Large intestine (tissue), 3 donors: Measurements from ENCODE around the gene KRT33A. TPM values are rescaled to one million over a fixed set of nuclear protein-coding genes. Genes with fewer than 3 reads are reported as not detected.

Experiments used
- DNase-seq, 2 donors: peaks; one replicate each; pipeline versions ENCODE4 v3.0.0 to v3.0.0-alpha.2; 2013
- H3K27ac ChIP-seq: one replicate; pipeline ENCODE4 v1.5.1; 2013; ENCODE audit warnings: low read length
- H3K27me3 ChIP-seq: 2 replicates; pipeline ENCODE4 v1.6.1; 2013; ENCODE audit warnings: low read length; ENCODE audit not compliant: control insufficient read depth, insufficient read depth
- H3K36me3 ChIP-seq: 2 replicates; pipeline ENCODE4 v1.6.1; 2013; ENCODE audit warnings: low read length; ENCODE audit not compliant: control insufficient read depth, insufficient read depth
- H3K4me1 ChIP-seq: one replicate; pipeline ENCODE4 v1.6.1; 2013; ENCODE audit warnings: low read length; ENCODE audit not compliant: control insufficient read depth, insufficient read depth
- H3K4me3 ChIP-seq: one replicate; pipeline ENCODE4 v1.5.1; 2013; ENCODE audit warnings: low read length
- H3K9me3 ChIP-seq: one replicate; pipeline ENCODE4 v1.6.1; 2013; ENCODE audit warnings: mild to moderate bottlenecking, low read depth, low read length, moderate library complexity; ENCODE audit not compliant: control insufficient read depth
- WGBS: methylation state at CpG from one replicate; pipeline ENCODE4 v1.1.5; 2013; ENCODE audit warnings: low lambda C conversion rate; ENCODE audit not compliant: insufficient coverage; 5-methylcytosine and 5-hydroxymethylcytosine counted together
- polyA plus RNA-seq: library from polyadenylated mRNA; unstranded; fragments of 120-200 nt; gene quantifications from one replicate; pipeline ENCODE4 v1.2.1, GENCODE V29; 2013

Gene KRT33A
- polyA plus RNA-seq, 1 donor: not detected

DNA sequence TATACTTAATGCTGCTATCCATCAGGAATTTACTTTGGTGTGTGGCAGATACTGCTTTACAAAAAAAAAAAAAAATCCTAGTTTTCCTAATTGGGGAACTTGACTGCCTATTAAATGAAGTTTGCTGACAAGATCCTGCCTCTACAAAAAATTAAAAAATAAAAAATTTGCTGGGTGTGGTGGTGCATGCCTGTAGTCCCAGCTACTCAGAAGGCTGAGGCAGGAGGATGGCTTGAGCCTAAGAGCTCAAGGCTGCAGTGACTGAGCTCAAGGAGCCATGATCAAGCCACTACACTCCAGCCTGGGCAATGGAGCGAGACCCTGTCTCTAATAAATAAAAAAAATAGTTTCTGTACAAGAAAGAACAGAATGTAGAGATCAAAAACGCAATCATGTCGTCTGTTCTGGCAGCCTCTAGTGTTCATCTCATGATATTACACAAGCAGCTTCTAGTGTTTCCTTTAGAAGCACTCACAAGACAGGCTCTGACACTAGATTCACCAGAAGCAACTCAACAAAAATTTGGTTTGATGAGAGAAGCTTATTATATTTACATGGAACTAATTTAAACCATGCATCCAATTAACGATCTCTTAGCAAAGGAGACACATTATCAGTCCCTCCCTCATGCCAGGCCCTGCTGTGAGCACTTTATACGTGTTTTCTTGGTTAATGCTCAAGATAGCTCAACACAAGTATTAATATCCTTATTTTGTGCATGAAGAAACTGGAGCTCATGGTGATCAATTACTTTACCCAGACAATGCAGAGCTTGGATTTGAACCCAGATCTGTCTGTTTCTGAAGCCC lies 28.3 kb downstream of the KRT33A start:
- Histone ChIP-seq H3K27me3 (no peaks in the 10 kb centered on the region), H3K4me3 (no peak overlapping the region), H3K9me3 (peaks cover 2% of the 10 kb centered on the region), H3K27ac (no peak overlapping the region), H3K36me3 (no peaks in the 10 kb centered on the region), H3K4me1 (no peaks in the 10 kb centered on the region)
- 10% methylated on average over 2 of the region's 5 CpGs for WGBS
- DNase-seq: peak; percentile 18 to 20

DNA sequence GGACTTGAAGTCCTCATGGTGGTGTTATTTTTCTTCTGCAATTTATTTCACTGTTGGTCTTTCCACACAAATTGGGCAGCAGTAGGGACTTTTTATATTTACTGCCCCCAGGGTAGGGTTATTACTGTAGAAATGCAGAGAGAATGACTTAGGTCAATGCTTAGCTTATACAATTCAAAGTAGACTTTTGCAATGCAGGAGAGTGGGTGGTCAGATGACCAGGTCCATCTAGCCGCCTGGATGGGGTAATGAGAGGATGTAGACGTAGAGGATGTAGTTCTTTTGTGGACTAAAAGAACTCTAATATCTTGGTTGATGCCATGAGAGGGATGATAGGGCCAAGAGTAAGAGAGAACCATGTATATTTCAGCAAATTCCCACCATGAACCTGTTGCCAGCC lies 32.4 kb downstream of the KRT33A start:
- Histone ChIP-seq H3K36me3 (no peaks in the 10 kb centered on the region), H3K4me3 (no peak overlapping the region), H3K9me3 (peaks cover 2% of the 10 kb centered on the region), H3K4me1 (no peaks in the 10 kb centered on the region), H3K27me3 (peaks cover 17% of the 10 kb centered on the region), H3K27ac (no peak overlapping the region)
- DNase-seq: no peak
- no CpG with 5 or more reads among the region's 2 CpGs for WGBS

DNA sequence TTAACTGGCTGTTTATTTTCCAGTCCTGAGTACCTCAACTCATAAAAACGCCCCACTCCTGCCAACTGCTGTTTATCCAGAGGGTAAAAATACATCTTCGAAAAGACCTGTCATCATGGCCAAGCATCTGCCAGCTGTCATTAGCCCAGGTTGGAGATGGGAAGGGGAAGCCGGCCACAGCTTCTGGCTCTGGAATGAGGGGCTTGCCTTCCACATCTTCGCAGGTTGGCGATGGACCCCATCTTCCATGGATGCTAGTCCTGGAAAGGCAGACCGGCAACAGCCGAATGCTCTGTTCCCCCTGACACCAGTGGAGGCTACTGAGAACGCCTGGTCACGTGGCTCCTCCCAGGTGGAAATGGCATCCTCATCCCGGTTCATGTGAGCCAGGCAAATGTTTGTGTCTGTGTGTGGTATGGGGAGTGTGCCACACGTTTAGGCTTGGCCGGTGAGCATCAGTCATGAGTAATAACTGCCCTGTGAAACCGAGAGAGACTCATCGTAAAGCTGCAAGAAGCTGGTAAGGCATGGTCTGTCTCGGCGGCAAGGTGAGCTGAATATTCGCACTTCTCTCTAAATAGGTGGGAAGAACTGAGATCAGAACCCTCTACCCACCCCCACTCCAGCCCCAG lies 34.7 kb downstream of the KRT33A start:
- peaks cover 17% of the 10 kb centered on the region for H3K27me3 ChIP-seq
- H3K4me3 ChIP-seq: no peak overlapping the region
- H3K27ac ChIP-seq: no peak overlapping the region
- no CpG with 5 or more reads among the region's 17 CpGs for WGBS
- no peaks in the 10 kb centered on the region for H3K4me1 ChIP-seq
- no peaks in the 10 kb centered on the region for H3K36me3 ChIP-seq
- DNase-seq: no peak
- peaks cover 2% of the 10 kb centered on the region for H3K9me3 ChIP-seq

DNA sequence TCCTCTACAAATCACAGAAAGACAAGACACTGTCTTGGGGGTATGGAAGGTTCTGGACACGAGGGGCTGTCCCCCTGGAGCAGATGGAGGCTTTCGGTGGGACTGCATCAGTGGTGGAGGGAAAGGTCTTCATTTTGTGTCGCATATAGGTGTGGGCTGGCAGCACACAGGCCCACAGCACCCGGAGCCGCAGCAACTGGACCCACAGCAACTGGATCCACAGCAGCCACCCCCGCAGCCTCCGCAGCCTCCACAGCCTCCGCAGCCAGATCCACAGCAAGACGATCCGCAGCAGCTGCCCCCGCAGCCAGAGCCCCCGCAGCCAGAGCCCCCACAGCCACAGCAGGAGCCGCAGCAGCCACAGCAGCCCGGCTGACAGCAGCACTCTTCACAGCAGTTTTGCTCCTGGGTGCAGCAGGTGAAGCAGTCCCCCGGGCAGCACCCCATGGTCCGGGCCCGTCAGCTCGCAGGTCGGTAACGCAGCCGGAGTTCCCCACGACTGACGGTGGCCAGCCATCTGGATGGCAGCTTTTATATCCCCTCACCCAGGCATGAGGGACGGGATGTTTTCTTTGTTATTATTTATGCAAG lies 35.3 kb downstream of the KRT33A start, which contains the start of gene KRTAP17-1:
KRTAP17-1 (minus strand) TSS at position 507 of the 591 bp plus-strand sequence; CDS start at position 447, 60 bp downstream.
- H3K9me3 ChIP-seq: peaks cover 2% of the 10 kb centered on the region
- H3K4me1 ChIP-seq: no peaks in the 10 kb centered on the region
- no peaks in the 10 kb centered on the region for H3K36me3 ChIP-seq
- H3K27me3 ChIP-seq: peaks cover 17% of the 10 kb centered on the region
- no peak within 1 kb of the TSS for H3K27ac ChIP-seq
- H3K4me3 ChIP-seq: no peak within 1 kb of the TSS
- no CpG with 5 or more reads among the region's 24 CpGs for WGBS
- no peak for DNase-seq

DNA sequence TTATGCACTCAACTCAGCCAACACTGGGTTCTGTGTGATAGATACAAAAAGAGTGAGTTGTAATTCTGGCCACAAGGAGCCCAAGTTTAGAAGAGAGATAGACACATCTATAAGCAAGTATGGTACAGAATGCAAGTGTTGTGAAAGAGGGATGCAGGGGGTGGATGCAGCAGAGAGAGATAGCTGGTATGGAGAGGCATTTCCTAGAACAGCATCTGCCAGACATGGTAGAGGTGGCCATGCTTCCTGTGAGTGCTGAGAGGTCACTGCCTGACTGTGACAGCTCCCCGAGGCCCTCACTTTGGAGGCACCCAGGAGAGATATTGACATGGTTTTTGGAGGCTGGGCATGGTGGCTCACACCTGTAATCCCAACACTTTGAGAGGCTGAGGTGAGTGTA lies 39.5 kb downstream of the KRT33A start:
- Histone ChIP-seq H3K36me3 (no peaks in the 10 kb centered on the region), H3K27me3 (peaks cover 19% of the 10 kb centered on the region), H3K4me3 (no peak overlapping the region), H3K4me1 (no peaks in the 10 kb centered on the region), H3K27ac (no peak overlapping the region), H3K9me3 (no peaks in the 10 kb centered on the region)
- WGBS: no CpG with 5 or more reads among the region's 1 CpG
- DNase-seq: no peak

DNA sequence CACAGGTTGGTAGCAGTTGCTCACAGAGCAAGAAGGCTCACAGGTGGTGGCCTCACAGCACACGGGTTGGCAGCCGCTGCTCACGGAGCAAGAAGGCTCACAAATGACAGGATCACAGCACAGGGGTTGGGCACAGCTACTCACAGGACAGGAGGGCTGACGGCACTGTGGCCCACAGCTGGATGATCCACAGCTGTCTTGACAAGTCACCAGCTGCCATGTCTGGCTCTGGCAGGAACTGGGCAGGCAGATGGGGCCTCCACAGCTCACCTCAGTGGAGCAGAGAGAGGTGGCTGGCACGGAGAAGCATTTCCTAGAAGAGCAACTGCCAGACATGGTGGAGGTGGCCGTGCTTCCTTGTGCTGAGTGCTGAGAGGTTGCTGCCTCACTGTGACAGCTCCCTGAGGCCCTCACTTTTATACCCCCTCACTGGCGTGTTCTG lies 41.7 kb downstream of the KRT33A start, which contains the start of gene KRTAP16-1:
KRTAP16-1 (minus strand) TSS at position 392 of the 442 bp plus-strand sequence; CDS start at position 336, 56 bp downstream.
- H3K4me3 ChIP-seq: no peak within 1 kb of the TSS
- no CpG with 5 or more reads among the region's 7 CpGs for WGBS
- no peaks in the 10 kb centered on the region for H3K4me1 ChIP-seq
- no peak within 1 kb of the TSS for H3K27ac ChIP-seq
- peaks cover 6% of the 10 kb centered on the region for H3K27me3 ChIP-seq
- no peaks in the 10 kb centered on the region for H3K9me3 ChIP-seq
- no peak for DNase-seq
- H3K36me3 ChIP-seq: no peaks in the 10 kb centered on the region

DNA sequence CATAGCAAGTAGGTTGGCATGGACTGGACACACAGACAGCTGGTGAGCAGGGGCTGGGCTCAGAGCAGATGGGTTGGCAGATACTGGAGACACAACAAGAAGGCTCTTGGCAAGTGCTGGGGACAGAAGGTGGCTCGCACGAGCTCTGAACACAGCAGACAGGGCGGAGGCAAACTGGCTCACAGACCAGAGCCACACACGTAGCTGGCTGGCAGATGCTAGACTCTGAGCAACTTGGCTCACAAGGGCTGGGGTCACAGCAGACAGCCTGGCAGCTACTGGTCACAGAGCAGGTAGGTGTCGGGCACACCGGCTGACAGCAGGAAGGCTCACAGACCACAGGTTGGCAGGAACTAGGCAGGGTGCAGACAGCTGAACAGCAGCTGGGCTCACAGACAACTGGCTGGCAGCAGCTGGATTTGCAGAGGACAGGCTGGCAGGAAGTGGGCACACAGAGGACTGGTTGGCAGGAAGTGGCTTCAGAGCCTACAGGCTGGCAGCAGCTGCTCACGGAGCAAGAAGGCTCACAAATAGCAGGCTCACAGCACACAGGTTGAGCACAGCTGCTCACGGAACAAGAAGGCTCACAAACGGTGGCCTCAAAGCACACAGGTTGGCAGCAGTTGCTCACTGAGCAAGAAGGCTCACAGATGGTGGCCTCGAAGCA lies 42.2 kb downstream of the KRT33A start:
- no CpG with 5 or more reads among the region's 10 CpGs for WGBS
- DNase-seq: no peak
- Histone ChIP-seq H3K27me3 (peaks cover 6% of the 10 kb centered on the region), H3K36me3 (no peaks in the 10 kb centered on the region), H3K27ac (no peak overlapping the region), H3K4me1 (no peaks in the 10 kb centered on the region), H3K9me3 (no peaks in the 10 kb centered on the region), H3K4me3 (no peak overlapping the region)

DNA sequence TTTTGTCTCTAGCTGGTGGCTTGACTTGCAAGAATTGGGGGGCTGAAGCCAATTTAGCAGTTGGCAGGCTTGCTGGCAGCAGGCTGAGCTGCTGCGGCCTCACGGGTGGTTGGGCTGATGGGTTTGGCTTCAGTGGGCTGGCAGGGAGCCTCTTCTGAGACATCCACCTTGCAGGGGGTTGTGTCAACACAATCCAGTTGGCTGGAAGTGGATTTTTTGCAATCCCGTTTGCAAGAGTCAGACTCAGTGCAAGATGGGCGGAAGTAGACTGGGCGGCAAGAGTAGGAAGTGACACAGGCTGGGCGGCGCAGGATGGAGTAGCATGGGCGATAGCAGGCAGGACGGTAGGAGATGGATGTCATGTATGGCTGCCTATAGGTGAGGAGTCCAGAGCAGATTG lies 43.0 kb downstream of the KRT33A start:
- Histone ChIP-seq H3K4me1 (no peaks in the 10 kb centered on the region), H3K27ac (no peak overlapping the region), H3K4me3 (no peak overlapping the region), H3K9me3 (no peaks in the 10 kb centered on the region), H3K27me3 (peaks cover 6% of the 10 kb centered on the region), H3K36me3 (no peaks in the 10 kb centered on the region)
- DNase-seq: no peak
- WGBS: no CpG with 5 or more reads among the region's 9 CpGs

DNA sequence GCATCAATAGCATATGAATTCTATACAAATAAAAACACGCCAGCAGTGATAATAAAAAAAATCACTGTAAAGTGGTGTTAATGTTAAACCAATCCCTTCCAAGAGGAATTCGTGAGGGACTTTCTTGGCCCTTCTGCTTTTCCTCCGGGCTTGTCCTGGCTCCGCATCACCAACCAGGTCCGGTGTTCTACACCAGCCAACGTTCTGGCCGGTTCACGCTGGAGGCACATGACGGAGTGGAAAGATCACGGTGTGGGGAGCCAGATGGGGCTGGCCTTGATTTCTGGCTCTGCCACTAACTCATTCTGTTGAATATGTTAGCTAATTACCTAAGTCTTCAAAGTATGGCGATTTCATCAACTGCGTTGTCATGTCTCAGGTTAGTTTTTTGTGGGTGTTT lies 46.5 kb downstream of the KRT33A start:
- no peaks in the 10 kb centered on the region for H3K9me3 ChIP-seq
- H3K4me1 ChIP-seq: no peaks in the 10 kb centered on the region
- H3K27me3 ChIP-seq: peaks cover 10% of the 10 kb centered on the region
- no peak for DNase-seq
- no CpG with 5 or more reads among the region's 12 CpGs for WGBS
- no peak overlapping the region for H3K27ac ChIP-seq
- H3K36me3 ChIP-seq: no peaks in the 10 kb centered on the region
- H3K4me3 ChIP-seq: no peak overlapping the region

DNA sequence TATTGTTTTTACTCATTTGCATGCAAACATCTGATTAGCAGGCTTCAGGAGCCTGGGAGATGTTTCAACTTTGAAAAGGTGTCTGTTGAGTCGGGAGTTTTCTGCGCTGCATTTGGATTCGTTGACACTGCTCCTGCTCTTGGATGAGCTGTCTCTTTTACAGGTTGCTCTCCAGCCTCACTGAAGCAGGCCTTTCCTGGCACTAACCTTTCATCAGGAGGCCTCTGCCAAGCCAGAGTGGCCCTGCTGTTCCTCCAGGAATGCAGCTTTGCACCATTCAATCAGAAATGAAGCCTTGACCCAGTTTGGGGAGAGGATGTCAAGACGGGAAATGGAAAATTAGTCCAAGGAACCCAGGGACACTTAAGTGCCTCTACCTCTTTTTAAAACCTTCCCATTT lies 47.6 kb downstream of the KRT33A start:
- Histone ChIP-seq H3K27ac (no peak overlapping the region), H3K27me3 (peaks cover 6% of the 10 kb centered on the region), H3K4me1 (no peaks in the 10 kb centered on the region), H3K4me3 (no peak overlapping the region), H3K9me3 (no peaks in the 10 kb centered on the region), H3K36me3 (no peaks in the 10 kb centered on the region)
- no CpG with 5 or more reads among the region's 4 CpGs for WGBS
- no peak for DNase-seq
